Hepatocyte (in vitro differentiated cells): ENCODE data around the gene C2orf78.

Source experiments
- CTCF ChIP-seq: fragments of 200-600 bp; sonication (generic); IDR thresholded peaks from 2 replicates; pipeline ENCODE4 v1.5.1; 2016; ENCODE audit warnings: antibody characterized with exemption, mild to moderate bottlenecking; ENCODE audit not compliant: poor library complexity
- EZH2phosphoT487 ChIP-seq: fragments of 200-600 bp; sonication (generic); IDR thresholded peaks from one replicate; pipeline ENCODE4 v1.6.1; 2018; ENCODE audit warnings: antibody characterized with exemption, mild to moderate bottlenecking, low read depth, moderate library complexity; ENCODE audit not compliant: unreplicated experiment, severe bottlenecking

DNA sequence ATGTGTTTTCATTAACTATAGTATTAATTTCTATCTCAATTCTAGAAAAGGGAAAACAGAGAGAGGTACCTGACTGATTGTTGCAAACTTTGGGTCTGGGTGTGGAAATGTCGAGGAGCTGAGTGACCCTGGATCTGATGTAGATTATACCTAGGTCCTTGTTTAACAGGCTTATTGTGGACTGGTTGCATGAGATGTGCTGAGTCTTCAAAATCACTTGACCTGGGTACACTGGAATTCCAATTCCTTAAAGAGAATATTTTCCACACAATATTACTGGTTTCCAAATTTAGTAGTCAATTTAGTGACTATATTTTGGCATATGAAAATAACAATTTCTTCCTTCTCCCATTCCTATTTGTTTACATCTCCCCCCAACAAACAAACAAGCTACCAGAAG is 17.6 kb upstream of the C2orf78 start:
- no peak for TF ChIP-seq EZH2phosphoT487
- TF ChIP-seq CTCF, result no peak
